GM23248 (cell line): ENCODE measurements around the gene CAPS. TPM values are rescaled to one million over a fixed set of nuclear protein-coding genes. Genes with fewer than 3 reads are reported as not detected.

Source experiments
- DNase-seq: peaks from one replicate; pipeline ENCODE4 v3.0.0-alpha.2; 2015
- H2AFZ ChIP-seq: fragments of 200-600 bp; sonication (generic); 2 replicates; pipeline ENCODE4 v1.6.1; 2016; ENCODE audit warnings: antibody characterized with exemption
- H3F3A ChIP-seq: fragments of 200-600 bp; sonication (generic); 2 replicates; pipeline ENCODE4 v1.6.1; 2016; ENCODE audit warnings: mild to moderate bottlenecking, antibody characterized with exemption, mixed run types; ENCODE audit not compliant: insufficient read depth
- H3K27ac ChIP-seq: fragments of 200-600 bp; sonication (generic); 2 replicates; pipeline ENCODE4 v1.5.1; 2016; ENCODE audit warnings: mild to moderate bottlenecking
- H3K27me3 ChIP-seq: fragments of 200-600 bp; sonication (generic); replicated peaks from 2 replicates; pipeline ENCODE4 v1.6.1; 2016; ENCODE audit warnings: mild to moderate bottlenecking; ENCODE audit not compliant: insufficient read depth
- H3K36me3 ChIP-seq: fragments of 200-600 bp; sonication (generic); 2 replicates; pipeline ENCODE4 v1.6.1; 2016; ENCODE audit warnings: low read depth, mild to moderate bottlenecking
- H3K4me1 ChIP-seq: fragments of 200-600 bp; sonication (generic); 2 replicates; pipeline ENCODE4 v1.6.1; 2016; ENCODE audit warnings: mild to moderate bottlenecking; ENCODE audit not compliant: insufficient read depth
- H3K4me2 ChIP-seq: fragments of 200-600 bp; sonication (generic); one replicate; pipeline ENCODE4 v1.6.1; 2016; ENCODE audit warnings: mild to moderate bottlenecking; ENCODE audit not compliant: unreplicated experiment
- H3K4me3 ChIP-seq: fragments of 200-600 bp; sonication (generic); 2 replicates; pipeline ENCODE4 v1.5.1; 2016; ENCODE audit warnings: mild to moderate bottlenecking
- H3K79me2 ChIP-seq: fragments of 200-600 bp; sonication (generic); 2 replicates; pipeline ENCODE4 v1.6.1; 2016; ENCODE audit warnings: mild to moderate bottlenecking; ENCODE audit not compliant: insufficient read depth
- H3K9ac ChIP-seq: fragments of 200-600 bp; sonication (generic); 2 replicates; pipeline ENCODE4 v1.6.1; 2016; ENCODE audit warnings: mild to moderate bottlenecking
- H3K9me2 ChIP-seq: fragments of 200-600 bp; sonication (generic); 2 replicates; pipeline ENCODE4 v1.6.1; 2016; ENCODE audit warnings: mixed run types, mild to moderate bottlenecking, moderate library complexity; ENCODE audit not compliant: insufficient read depth
- H3K9me3 ChIP-seq: fragments of 200-600 bp; sonication (generic); one replicate; pipeline ENCODE4 v1.6.1; 2017; ENCODE audit warnings: low read depth
- H4K20me1 ChIP-seq: fragments of 200-600 bp; sonication (generic); 2 replicates; pipeline ENCODE4 v1.6.0; 2016; ENCODE audit not compliant: insufficient read depth
- EZH2 ChIP-seq: fragments of 200-600 bp; sonication (generic); IDR thresholded peaks from 2 replicates; pipeline ENCODE4 v1.6.1; 2018; ENCODE audit warnings: antibody characterized with exemption, mild to moderate bottlenecking; ENCODE audit not compliant: insufficient read depth, poor library complexity, severe bottlenecking
- EZH2phosphoT487 ChIP-seq: fragments of 200-600 bp; sonication (generic); IDR thresholded peaks from 2 replicates; pipeline ENCODE4 v1.6.1; 2018; ENCODE audit warnings: antibody characterized with exemption, moderate library complexity, mild to moderate bottlenecking, low read depth; ENCODE audit not compliant: insufficient read depth
- WGBS, 2 experiments: methylation state at CpG; one replicate each; pipeline ENCODE4 v1.1.6; 2015 to 2017; ENCODE audit warnings: low lambda C conversion rate in 2 of 2, low coverage in 1 of 2; ENCODE audit errors: missing lambda C conversion rate in 2 of 2; 5-methylcytosine and 5-hydroxymethylcytosine counted together
- in situ Hi-C: fragments of 300-500 bp; cut with MboI; formaldehyde crosslinking; loops from 2 replicates; pipeline ENCODE4 v1.15.0; 2020
- polyA plus RNA-seq: library from polyadenylated mRNA; unstranded; fragments of >200 nt; fragmentation: Nextera tagmentation; extraction: Ambion mirVana; gene quantifications from 2 replicates; pipeline ENCODE4 v1.2.1, GENCODE V29; 2016
- total RNA-seq: library from RNA; depleted of rRNA; stranded (reverse); fragments of >200 nt; shearing (Covaris generic); gene quantifications from 2 replicates; pipeline ENCODE4 v1.2.3, GENCODE V29; 2014

The CAPS gene
- total and polyA plus RNA-seq, 2 experiments from 2014 or later: 6.7 to 16.1 TPM

DNA sequence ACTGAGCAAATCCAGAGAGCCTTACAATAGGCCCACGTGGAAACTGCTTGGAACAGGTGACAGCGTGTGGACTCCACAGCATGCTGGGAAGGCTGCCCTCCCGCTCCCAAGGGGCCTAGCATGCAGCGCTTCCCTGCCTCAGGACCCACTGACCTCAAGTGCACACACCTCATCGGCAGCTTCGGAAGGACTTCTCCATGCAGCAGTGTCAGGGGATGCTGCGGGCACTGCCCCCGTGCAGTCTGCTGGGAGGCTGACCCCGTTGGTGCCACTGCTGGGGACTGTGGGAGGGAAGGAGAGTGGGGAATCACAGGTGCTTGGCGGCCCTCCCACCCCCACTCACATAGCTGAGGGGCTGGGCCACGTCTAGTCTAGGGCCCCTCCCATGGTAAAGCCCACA, 17.2 kb downstream of the CAPS start:
- H4K20me1 ChIP-seq: no peaks in the 10 kb centered on the region
- H3K9me3 ChIP-seq: no peaks in the 10 kb centered on the region
- peaks cover 24% of the 10 kb centered on the region for H3K36me3 ChIP-seq
- H3K27ac ChIP-seq: no peak overlapping the region
- H3K79me2 ChIP-seq: peaks cover 26% of the 10 kb centered on the region
- 92% methylated on average over 11 of the region's 11 CpGs for WGBS, 2 experiments
- H3F3A ChIP-seq: peaks cover 52% of the 10 kb centered on the region
- peaks cover 39% of the 10 kb centered on the region for H3K4me1 ChIP-seq
- no peaks in the 10 kb centered on the region for H3K27me3 ChIP-seq
- no peak overlapping the region for H3K4me2 ChIP-seq
- TF ChIP-seq EZH2 (no peak), EZH2phosphoT487 (no peak)
- no peak overlapping the region for H2AFZ ChIP-seq
- no peak for DNase-seq
- no peak overlapping the region for H3K4me3 ChIP-seq
- H3K9me2 ChIP-seq: no peaks in the 10 kb centered on the region
- in situ Hi-C loops: no loop called here
- no peak overlapping the region for H3K9ac ChIP-seq

GRCh38 chr19:5932146-5932545, 18.1 kb downstream of the CAPS start:
- H3F3A ChIP-seq: peaks cover 50% of the 10 kb centered on the region

GRCh38 chr19:5932609-5933262, 18.7 kb downstream of the CAPS start:
- no peak overlapping the region for H3K27ac ChIP-seq
- DNase-seq: no peak
- H3K4me3 ChIP-seq: no peak overlapping the region
- H3K36me3 ChIP-seq: peaks cover 19% of the 10 kb centered on the region; the same call in 1 of the 2 replicates
- in situ Hi-C loops: no loop called here
- peaks cover 38% of the 10 kb centered on the region for H3K79me2 ChIP-seq
- no peaks in the 10 kb centered on the region for H3K9me3 ChIP-seq
- no peaks in the 10 kb centered on the region for H3K9me2 ChIP-seq
- no peak overlapping the region for H3K4me2 ChIP-seq
- TF ChIP-seq EZH2 (no peak), EZH2phosphoT487 (no peak)
- H3K27me3 ChIP-seq: no peaks in the 10 kb centered on the region
- peaks cover 26% of the 10 kb centered on the region for H3K4me1 ChIP-seq
- H2AFZ ChIP-seq: no peak overlapping the region
- no peak overlapping the region for H3K9ac ChIP-seq
- peaks cover 44% of the 10 kb centered on the region for H3F3A ChIP-seq
- no peaks in the 10 kb centered on the region for H4K20me1 ChIP-seq
- WGBS, 2 experiments: 95% methylated on average over 21 of the region's 21 CpGs

More at GRCh38 chr19:5932146-5932545, 18.1 kb downstream of the CAPS start:
- 96% methylated on average over 18 of the region's 18 CpGs for WGBS, 2 experiments
- Histone ChIP-seq H3K36me3 (peaks cover 24% of the 10 kb centered on the region), H3K4me1 (peaks cover 31% of the 10 kb centered on the region), H3K79me2 (peaks cover 33% of the 10 kb centered on the region), H3K4me2 (no peak overlapping the region), H3K27ac (no peak overlapping the region), H3K9ac (no peak overlapping the region), H4K20me1 (no peaks in the 10 kb centered on the region), H3K27me3 (no peaks in the 10 kb centered on the region), H3K9me3 (no peaks in the 10 kb centered on the region), H2AFZ (no peak overlapping the region), H3K9me2 (no peaks in the 10 kb centered on the region), H3K4me3 (no peak overlapping the region)
- TF ChIP-seq EZH2phosphoT487 (no peak), EZH2 (no peak)
- in situ Hi-C loops: no loop called here
- no peak for DNase-seq

DNA sequence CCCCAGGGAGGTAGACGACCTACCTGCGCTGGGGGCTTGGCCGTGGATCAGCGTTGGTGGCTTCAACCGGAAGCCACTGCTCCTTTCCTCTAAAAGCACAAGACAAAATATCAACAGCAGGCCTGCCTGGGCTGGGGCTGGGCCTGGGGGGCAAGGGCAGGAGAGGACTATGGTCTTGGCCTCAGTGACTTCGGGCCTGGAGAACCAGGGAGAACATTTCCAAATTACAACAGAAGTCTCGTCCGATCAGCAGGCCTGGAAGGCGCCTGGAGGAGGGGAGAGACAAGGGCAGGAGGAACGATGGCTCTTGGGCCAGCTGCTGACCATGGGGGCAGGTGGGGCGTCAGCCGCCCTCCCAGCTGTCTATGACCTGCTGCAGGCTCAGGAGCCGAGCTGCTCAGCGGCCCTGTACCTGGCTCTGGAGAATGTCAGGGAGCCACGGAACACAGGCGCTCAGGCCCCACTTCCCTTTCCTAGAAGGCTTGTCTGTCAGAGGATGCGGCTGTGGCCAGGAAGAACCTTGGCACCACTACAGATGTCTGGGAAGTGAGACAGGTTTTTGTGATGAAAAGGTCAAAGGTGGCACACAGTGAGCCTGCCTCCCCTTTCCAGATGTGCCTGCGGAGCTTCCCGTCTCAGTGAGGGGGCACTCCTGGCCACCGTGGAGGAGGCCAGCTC, 19.5 kb downstream of the CAPS start:
- WGBS, 2 experiments: 92 to 95% methylated on average over 20 of the region's 20 CpGs
- Histone ChIP-seq H3F3A (peaks cover 36% of the 10 kb centered on the region), H3K4me1 (peaks cover 26% of the 10 kb centered on the region), H3K79me2 (peaks cover 46% of the 10 kb centered on the region), H3K27me3 (no peaks in the 10 kb centered on the region), H3K4me3 (no peak overlapping the region), H3K9me2 (no peaks in the 10 kb centered on the region), H3K4me2 (no peak overlapping the region), H3K36me3 (peaks cover 13% of the 10 kb centered on the region; the same call in 1 of the 2 replicates), H2AFZ (no peak overlapping the region), H3K9ac (no peak overlapping the region), H4K20me1 (no peaks in the 10 kb centered on the region), H3K27ac (peak overlapping the region; percentile 93), H3K9me3 (no peaks in the 10 kb centered on the region)
- no peak for TF ChIP-seq EZH2phosphoT487
- no peak for TF ChIP-seq EZH2
- DNase-seq: no peak
- in situ Hi-C loops: no loop called here
